PC-3 (cell line): ENCODE measurements around the gene MAPK4.

ENCODE experiments used
- CTCF ChIP-seq: fragments of 300-600 bp; sonication (generic); conservative IDR thresholded peaks from 2 replicates; pipeline ENCODE4 v1.5.1; 2017; ENCODE audit warnings: antibody characterized with exemption, low read depth, mild to moderate bottlenecking, low read length
- EZH2 ChIP-seq: fragments of 300-600 bp; sonication (generic); IDR thresholded peaks from one replicate; pipeline ENCODE4 v1.6.1; 2017; ENCODE audit warnings: antibody characterized with exemption, mild to moderate bottlenecking, low read length; ENCODE audit not compliant: unreplicated experiment
- EZH2phosphoT487 ChIP-seq: fragments of 300-600 bp; sonication (generic); IDR thresholded peaks from 2 replicates; pipeline ENCODE4 v1.6.1; 2018; ENCODE audit warnings: mild to moderate bottlenecking, antibody characterized with exemption, low read length, borderline replicate concordance

GRCh38 chr18:50729376-50729775 is 169.5 kb downstream of the MAPK4 start:
- TF ChIP-seq EZH2 = no peak
- TF ChIP-seq EZH2phosphoT487 = no peak
- no peak for TF ChIP-seq CTCF
